ENCODE results near the gene IQCE.

Gene IQCE

DNA sequence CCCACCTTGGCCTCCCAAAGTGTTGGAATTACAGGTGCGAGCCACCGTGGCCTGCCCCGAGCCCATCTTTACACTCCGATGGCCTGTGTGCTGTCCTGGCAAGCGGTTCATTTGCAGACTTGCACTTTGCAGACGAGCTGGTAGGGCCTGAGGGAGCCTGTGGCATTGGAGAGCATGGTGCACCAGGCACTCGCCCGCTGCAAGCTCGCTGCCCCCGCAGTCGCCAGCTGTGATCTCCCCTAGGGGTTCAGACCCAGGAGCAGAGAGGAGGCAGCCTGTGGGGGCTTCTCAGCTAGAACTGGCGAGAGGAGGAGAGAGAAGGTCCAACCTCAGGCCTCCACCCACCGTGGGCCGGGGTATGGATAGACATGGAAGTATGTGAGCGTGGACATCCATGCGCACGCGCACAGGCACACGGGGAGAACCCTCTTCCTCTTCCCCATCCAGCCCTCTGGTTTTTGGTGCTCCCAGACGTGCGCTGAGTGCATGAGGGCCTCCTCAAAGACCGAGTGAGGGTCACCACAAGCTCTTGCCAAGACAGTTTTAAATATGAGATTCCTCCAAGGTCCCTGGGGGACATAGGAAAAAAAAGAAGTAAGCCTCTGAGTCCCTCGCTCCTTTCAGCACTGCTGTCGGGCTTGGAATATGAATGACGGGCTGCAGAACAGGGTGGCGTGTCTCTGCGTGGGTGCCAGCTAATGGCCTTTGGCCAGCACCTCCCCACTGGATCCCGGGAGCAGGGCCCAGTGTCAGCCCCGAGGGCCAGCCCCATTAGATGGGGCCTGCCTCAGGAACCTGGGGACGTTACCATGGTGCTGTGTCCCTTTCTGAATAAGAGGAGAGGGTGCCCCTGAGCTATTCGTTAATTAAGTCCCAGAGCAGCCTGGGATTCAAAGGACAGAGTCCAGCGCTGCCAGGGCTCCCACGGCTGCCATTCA lies 57.9 kb downstream of the IQCE start:
- DNase-seq (ENCODE audit: low read depth, low spot score): no peak

- DNase-seq (ENCODE audit: low read depth, low spot score): no peak
Measured at GRCh38 chr7:2617325-2617905, 58.6 kb downstream of the IQCE start.

DNA sequence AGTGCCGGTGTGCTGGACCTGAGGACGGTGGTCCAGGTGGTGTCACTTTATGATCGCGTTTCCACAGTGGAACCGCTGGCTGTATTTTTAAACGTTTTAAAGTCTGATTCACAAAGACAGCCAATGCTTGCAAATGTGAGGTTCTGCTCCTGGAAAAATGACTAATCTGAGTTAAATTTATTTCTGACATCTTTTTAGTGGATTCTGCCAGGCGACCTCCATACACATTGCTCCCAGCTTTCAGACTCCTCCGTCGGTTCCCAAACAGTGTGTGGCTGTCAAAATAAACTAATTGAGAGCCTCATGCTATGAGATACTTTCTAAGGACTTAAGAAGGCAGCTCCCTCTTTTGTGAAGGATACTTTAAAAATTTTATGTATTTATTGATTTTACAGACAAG lies 60.3 kb downstream of the IQCE start:
- no peak for DNase-seq (ENCODE audit: low read depth, low spot score)

- no peak for DNase-seq (ENCODE audit: low read depth, low spot score)
Measured at GRCh38 chr7:2621061-2621828, 62.5 kb downstream of the IQCE start.

DNA sequence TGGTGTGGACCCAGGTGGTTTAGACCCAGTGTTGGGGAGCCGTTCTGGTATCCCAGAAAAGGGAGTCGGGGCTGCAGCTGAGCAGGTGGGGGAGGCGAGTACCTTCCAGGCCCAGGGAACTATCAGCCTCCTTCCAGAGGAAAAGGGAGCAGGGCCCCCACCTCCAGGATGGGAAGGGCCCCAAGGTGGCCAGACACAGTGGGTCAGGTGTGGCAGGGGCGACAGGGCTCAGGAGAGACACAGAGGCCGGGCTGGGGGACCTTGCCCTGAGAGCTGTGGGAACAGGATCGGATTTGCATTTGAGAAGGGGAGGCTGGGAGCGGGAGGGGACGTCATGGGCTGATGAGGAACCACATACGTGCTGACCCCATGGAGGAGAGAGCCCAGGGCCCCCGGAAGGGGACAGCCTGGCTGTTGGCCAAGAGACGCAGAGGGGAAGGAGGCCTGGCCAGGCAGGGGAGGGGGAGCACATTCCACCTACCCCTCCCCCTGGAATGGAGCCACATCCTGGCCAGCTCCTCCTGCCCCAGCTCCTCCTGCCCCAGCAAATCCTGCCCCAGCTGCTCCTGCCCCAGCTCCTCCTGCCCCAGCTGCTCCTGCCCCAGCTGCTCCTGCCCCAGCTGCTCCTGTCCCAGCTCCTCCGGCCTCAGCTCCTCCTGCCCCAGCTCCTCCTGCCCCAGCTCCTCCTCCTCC lies 63.3 kb downstream of the IQCE start:
- DNase-seq (ENCODE audit: low read depth, low spot score): no peak

GRCh38 chr7:2622869-2623697 lies 64.3 kb downstream of the IQCE start:
- DNase-seq (ENCODE audit: low read depth, low spot score): no peak

DNA sequence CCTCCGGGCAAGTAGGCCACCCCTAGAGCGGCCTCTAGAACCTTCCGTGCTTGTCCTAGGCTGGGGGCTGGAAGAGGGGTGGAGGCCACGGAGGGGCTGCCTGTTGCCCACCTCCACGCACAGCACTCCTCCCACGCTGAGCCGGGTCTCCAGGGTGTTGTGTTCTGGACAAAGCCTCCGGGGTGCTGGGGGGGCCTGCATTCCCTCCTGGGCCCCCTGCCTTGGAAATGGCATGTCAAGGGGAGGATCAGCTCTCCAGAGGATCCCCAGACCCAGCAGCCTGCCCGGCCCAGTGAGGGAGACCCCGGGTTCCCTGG lies 64.9 kb downstream of the IQCE start:
- DNase-seq (ENCODE audit: low read depth, low spot score): no peak

- no peak for DNase-seq (ENCODE audit: low read depth, low spot score)
Measured at GRCh38 chr7:2624293-2624886, 65.6 kb downstream of the IQCE start.

GRCh38 chr7:2626498-2627117 lies 67.8 kb downstream of the IQCE start:
- no peak for DNase-seq (ENCODE audit: low read depth, low spot score)

- no peak for DNase-seq (ENCODE audit: low read depth, low spot score)
Measured at GRCh38 chr7:2627258-2628129, 68.7 kb downstream of the IQCE start.

DNA sequence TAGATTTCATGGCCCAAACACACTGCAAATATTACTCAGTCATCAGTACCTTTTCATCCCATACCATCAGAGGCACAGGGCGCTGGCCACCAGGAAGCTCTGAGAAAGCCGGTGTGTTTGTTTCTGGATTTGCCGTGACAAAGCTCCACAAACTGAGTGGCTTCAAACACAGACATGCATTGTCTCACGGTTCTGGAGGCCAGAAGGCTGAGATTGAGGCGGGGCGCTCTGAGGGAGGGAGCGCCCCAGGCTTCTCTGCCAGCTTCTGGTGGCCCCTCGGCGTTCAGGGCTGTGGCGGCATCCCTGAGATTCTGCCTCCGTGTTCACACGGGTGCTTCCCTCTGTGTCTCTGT lies 69.3 kb downstream of the IQCE start:
- DNase-seq (ENCODE audit: low read depth, low spot score): no peak

DNA sequence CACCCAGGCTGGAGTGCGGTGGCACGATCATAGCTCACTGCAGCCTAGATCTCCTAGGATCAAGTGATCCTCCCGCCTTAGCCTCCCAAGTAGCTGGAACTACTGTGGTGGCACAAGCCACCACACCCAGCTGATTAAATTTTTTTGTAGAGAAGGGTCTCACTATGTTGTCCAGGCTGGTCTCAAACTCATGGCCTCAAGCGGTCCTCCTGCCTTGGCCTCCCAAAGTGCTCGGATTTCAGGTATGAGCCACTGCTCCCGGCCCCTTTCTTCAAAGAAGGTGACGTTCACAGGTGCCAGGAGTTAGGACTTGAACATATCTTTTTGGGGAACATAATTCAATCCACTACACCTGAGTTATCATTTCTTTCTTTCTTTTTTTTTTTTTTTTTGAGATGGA lies 70.1 kb downstream of the IQCE start:
- no peak for DNase-seq (ENCODE audit: low read depth, low spot score)

- DNase-seq (ENCODE audit: low read depth, low spot score): no peak
Measured at GRCh38 chr7:2629746-2630681, 71.2 kb downstream of the IQCE start.

GRCh38 chr7:2631946-2632732 lies 73.4 kb downstream of the IQCE start, which contains the start of gene TTYH3:
Gene TTYH3 (plus strand): TSS chr7:2631986. CDS start chr7:2632156, 170 bp downstream.
- DNase-seq (ENCODE audit: low read depth, low spot score): no peak

- no peak for DNase-seq (ENCODE audit: low read depth, low spot score)
Measured at GRCh38 chr7:2632733-2633537, 74.2 kb downstream of the IQCE start.

DNA sequence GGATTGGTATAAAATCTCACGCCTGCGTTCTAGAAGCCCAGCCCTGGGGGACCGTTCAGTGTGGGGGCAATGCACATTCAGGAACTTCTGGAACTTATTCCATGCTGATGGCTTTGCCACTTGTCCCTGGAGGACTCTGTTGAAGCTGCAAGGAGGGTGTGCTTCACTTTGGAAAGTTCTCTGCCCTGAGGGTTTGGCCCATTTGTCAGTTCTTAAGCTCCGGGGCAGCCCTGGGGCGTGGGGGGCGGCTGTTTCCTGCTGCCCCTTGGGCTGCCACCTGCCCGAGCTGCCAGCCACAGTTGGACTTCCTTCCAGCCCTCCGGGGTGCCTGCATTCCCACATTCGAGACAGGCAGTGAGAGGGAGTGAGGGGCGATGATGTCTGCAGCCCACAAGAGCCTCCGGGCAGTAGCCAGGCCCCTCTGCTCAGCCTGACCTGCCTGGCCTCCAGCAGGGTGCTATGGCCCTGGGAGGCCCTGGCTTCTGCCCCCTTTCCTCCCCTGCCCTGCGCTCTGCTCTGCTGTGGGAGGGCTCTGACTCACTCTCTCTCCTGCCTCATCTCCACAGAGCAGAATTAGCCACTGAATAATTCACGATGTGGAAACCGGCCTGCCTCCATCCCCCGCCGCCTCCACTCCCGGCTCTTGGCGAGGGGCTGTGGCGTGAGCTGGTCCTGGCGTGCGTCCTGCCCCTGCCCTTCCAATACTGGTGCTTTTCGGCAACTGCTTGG lies 74.9 kb downstream of the IQCE start:
- no peak for DNase-seq (ENCODE audit: low read depth, low spot score)

All from iPS DF 19.7 (cell line).